HG03571 (cell line): ENCODE data around the gene CFAP74.

Experiments used
- ATAC-seq: cut with Tn5 transposase; IDR thresholded peaks from one replicate; pipeline ENCODE4 v1.9.1; 2021; ENCODE audit not compliant: unreplicated experiment

The CFAP74 gene

DNA sequence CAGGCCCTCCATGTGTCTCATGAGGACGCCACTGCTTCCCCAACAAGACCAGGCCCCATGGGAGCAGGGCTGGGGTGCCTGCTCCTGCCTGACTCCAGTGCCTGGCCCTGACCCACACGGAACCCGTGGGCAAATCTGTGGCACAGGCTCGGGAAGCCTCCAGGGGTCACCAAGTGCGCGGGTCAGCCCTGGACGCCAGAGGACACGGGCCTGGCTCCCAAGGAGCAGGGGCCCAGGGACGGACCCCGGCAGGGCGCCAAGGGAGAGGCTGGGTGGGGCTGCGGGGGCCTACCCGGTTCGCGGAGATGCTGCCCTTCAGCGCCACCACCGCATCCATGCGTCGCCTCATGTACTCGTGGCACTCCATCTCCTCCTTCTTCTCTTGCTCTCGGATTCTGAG lies 31.9 kb downstream of the CFAP74 start:
- ATAC-seq, result no peak

- no peak for ATAC-seq
Measured at GRCh38 chr1:1971017-1971416, 32.6 kb downstream of the CFAP74 start.

DNA sequence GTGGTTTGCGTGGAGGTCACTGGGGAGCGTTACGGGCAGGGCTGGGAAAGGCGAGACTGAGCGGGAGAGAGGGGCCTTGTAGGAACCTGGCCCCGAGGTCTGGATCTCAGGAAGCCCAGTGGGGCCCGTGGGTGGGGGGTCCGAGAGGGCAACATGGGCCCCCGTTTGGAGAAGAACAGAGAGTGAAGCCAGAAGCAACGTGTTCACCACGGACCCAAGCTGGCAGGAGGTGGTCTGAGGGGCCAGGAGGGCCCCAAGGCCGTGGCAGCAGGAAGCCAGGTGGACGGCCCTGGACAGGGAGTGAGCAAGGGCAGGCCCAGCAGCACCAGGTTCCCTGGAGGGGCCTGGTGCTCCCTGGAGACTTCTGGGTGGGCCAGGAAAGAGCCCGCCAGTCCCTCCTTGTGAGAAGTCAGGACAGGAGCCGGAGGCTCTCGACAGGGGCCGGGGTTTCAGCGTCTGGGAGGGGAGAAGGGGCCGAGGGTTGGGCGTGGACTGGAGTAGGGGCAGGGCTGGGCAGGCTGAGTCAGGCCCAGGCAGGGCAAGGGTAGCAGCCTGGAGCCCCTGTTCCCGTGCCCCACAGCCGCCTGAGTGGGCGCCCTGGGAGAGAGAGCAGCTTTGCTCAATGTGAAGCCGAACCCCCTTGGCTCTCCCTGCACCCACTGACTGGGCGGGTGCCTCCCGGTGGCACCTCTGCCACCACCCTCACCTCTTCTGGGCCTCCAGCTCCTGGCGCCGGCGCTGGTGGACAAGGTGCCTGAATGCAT lies 33.5 kb downstream of the CFAP74 start:
- no peak for ATAC-seq

DNA sequence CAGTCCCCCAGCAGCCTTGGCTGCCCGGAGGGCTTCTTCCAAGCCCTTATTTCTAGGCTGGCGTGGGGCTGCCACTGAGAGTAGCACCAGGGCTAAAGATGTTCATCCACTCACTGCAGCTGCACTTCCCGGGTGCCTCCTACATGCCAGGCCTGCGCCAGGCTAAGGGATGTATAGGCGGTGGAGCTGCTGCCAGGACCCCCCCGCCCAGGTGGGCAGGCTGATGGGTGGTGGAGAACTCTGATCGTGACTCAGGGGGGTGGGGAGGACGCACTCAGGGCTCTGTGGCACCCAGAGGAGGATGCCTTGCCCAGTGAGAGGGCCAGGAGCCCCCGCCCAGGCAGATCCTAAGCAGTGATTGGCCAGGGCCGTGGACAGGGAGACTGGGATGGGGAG lies 34.1 kb downstream of the CFAP74 start:
- no peak for ATAC-seq

- ATAC-seq, result no peak
Measured at GRCh38 chr1:1968767-1969504, 34.6 kb downstream of the CFAP74 start.

DNA sequence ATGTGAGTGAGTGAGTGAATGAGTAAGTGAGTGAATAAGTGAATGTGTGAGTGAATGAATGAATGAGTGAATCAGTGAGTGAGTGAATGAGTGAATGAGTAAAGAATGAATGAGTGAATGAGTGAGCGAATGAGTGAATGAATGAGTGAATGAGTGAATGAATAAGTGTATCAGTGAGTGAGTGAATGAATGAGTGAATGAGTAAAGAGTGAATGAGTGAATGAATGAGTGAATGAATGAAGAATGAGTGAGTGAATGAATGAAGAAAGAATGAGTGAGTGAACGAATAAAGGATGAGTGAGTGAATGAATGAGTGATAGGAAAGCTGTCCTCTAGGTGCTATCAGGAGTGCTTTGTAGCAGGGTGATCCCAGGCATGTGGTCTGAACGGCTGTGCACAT lies 35.7 kb downstream of the CFAP74 start:
- ATAC-seq, result no peak

DNA sequence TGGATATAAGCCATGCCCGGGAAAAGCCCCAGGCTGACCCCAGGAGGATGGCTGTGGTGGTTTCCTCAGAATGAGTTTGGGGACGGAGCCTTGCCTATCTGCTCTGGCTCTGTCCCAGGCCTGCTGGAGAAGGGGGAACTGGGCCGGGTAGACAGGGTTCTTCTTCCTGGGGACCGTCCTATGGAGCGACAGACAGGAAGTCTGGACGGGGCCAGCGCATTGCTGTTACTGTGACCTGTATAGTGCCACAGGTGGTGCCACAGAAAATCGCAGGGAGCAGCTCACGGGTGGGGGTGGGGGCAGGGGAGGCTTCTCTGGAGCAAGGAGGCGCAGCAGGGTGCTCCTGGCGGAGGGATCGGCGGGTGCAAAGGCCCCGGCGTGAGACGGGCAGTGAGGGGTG lies 36.4 kb downstream of the CFAP74 start:
- ATAC-seq, result no peak

DNA sequence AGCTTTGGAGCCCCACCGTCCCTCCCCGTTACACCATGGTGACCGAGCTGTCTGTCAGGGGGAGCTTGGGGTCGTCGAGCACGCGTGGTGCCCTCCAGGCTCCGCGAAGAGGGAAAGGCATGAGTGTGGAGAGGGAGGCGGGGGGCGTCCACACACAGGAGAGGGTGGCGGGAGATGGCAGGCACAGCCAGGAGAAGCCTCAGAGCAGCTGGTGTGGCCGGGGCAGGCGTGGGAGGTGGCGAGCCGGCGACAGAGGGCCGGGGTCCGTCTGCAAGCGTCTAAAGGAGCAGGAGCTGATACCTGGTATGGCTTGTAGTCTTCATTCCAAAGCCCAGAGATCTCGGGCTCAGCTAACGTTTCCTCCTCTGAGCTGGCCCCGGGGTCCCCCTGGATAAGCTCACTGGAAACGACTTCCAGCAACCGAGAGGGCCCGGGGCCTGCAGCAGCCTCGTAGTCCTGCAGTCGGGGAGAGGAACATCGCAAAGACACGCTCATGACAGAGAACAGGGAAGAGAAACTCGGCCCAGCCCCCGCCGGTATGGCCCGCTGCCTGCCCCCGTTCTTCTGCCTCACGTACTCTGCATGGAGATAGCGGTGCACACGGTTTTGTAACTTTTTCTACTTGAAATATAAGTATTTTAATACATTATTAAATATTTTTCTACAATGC lies 37.4 kb downstream of the CFAP74 start:
- no peak for ATAC-seq

GRCh38 chr1:1965546-1965945 lies 38.0 kb downstream of the CFAP74 start:
- no peak for ATAC-seq

GRCh38 chr1:1964811-1965210 lies 38.8 kb downstream of the CFAP74 start:
- no peak for ATAC-seq

- no peak for ATAC-seq
Measured at GRCh38 chr1:1963570-1963969, 40.0 kb downstream of the CFAP74 start.

GRCh38 chr1:1962752-1963151 lies 40.8 kb downstream of the CFAP74 start:
- ATAC-seq, result no peak

GRCh38 chr1:1960480-1961196 lies 42.9 kb downstream of the CFAP74 start:
- ATAC-seq, result no peak

DNA sequence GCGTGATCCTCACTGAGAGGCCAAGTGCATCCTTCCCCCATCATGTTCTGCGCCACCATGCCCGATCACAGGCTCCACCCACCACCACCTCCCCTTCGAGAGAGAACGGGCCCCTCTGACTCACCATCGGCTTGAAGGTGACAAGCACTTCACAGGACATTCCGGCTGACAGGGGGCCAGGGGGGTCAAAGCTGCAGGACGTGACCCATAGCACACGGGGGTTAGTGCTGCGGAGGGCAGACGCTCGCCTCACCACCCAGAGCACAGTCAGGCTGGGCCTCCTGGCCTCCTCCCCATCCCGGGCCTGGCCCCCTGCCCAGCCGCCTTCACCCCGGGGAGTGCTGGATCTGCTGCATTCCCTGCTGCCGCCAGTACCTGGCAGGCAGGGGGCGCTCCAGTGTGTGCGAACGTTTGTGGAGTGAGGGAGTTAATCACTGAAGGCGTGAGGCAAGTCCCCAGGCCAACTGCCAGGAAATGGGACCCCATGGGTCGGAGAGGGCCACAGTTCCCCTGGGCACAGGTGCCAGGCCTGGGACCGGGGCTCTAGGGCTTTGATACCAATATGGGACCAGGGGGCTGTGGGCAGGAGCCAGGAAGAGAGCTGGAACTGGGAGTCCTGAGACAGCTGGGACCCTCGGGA lies 43.6 kb downstream of the CFAP74 start:
- no peak for ATAC-seq

- no peak for ATAC-seq
Measured at GRCh38 chr1:1959459-1959839, 44.1 kb downstream of the CFAP74 start.

DNA sequence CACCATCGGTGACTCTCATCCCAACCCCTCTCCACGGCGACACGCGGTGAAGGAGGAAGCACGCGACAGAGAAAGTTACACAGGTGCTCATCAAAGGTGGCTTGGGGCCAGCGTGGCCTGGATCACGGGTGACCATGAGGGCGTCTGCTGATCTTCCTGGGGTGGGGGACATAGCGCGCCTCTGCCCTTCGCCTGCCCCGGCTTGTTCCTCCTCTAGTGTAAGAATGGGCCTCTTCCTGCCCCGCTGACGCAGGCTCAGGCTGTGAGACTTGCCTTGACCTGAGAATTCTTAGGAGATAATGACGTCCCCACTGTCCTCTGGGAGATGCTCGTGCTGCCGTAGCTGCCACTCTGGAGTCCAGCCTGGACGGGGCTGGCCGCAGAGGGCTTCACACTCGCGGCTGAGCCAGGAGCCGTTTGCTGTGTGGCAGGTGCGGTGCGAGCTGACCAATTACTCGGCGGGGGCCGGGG lies 45.5 kb downstream of the CFAP74 start:
- no peak for ATAC-seq

DNA sequence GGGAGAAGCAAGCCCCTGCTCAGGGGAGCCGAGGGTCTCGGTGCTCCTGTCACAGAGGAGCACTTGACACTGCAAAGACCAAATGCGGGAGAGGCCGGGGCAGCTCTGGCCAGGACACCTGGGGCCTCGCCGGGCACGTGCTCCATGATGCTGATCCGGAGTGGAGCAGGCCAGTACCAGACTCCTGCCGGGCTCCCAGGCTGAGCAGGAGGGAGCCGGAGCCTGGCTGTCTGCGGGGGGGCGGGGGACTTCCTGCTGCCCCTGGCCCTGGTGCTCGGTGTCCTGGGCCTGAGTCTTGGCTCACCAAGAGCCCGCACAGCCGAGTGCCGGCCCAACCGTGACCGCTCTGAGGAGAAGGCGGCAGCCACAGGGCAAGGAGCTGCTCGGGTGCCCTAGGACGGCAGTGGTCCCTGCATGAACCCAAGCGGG lies 46.0 kb downstream of the CFAP74 start:
- ATAC-seq, result no peak

GRCh38 chr1:1956586-1957532 lies 46.7 kb downstream of the CFAP74 start:
- ATAC-seq, result no peak

DNA sequence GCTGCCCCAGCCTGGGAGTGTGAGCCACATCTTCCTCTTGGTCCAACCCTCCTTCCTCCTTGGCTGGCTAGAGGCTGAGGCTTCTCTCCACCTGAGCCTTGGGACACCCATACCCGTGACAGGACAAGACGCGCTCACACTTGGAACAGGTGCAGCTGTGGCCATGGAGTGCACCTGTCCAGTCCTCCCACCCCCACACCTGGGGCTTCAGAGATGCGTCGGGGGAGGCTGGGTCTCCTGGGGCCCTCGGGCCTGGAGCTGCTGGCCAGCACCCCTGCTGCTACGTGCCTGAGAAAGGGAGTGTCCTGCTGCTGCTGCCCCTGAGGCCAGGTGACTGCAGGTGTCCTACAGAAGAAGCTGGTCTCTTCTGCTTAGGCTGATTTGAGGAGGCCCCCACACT lies 47.5 kb downstream of the CFAP74 start:
- ATAC-seq, result no peak

DNA sequence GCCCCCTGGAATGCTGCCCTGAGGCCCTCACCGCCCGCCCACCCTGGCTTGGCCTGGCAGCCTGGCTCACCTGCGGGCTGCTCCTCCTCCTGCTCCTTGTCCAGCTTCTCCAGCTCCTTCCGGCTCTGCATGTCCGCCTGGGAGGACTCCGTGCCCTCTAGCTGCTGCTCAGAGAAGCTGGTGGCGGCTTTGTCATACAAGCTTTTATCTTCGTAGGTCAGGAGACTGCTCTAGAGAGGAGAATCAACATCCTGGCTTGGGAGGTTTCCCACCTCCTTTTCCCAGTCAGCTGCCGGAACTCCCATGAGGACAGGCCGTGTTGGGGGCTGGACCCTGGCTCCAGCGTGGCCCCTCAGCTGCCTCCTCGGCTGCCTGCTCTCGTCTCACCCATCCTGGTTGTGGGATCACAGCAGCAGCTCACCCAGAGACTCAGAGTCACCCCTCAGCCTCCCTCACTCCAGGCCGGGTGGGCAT lies 47.9 kb downstream of the CFAP74 start:
- ATAC-seq, result no peak
